IMR-90 (cell line): ENCODE measurements around the gene DERA. TPM values are rescaled to one million over a fixed set of nuclear protein-coding genes. Genes with fewer than 3 reads are reported as not detected.

Experiments
- ATAC-seq: fragments of 200-7000 bp; cut with Tn5 transposase; 2 replicates; pipeline ENCODE4 v1.9.1; 2020; ENCODE audit warnings: low read depth, mild to moderate bottlenecking, moderate library complexity
- BruUV-seq: library from RNA; stranded (reverse); fragments of 400-500 nt; replicated peaks from 2 replicates; lab custom pipeline; 2021; lab: Mats Ljungman, UMichigan
- CTCF ChIA-PET: fragments of 300-600 bp; formaldehyde crosslinking; extraction: SDS; loops from one replicate; lab custom pipeline; 2021; ENCODE audit warnings: antibody characterized with exemption; lab: Yijun Ruan, JAX
- POLR2A ChIA-PET: fragments of 300-600 bp; sonication (Branson Sonifier 250); formaldehyde crosslinking; loops from one replicate; lab custom pipeline; 2022; ENCODE audit warnings: antibody characterized with exemption; ENCODE audit not compliant: unreplicated experiment; lab: Charles Lee
- DNase-seq: peaks from one replicate; pipeline ENCODE4 v3.0.0; 2013
- H2AFZ ChIP-seq: replicated peaks from 2 replicates; pipeline ENCODE3; 2013; ENCODE audit warnings: low read length, mild to moderate bottlenecking; ENCODE audit not compliant: poor library complexity
- H2AK5ac ChIP-seq: 2 replicates; pipeline ENCODE4 v1.6.1; 2013; ENCODE audit warnings: low read depth, low read length, inconsistent platforms
- H2AK9ac ChIP-seq: replicated peaks from 2 replicates; pipeline ENCODE3; 2013; ENCODE audit warnings: mild to moderate bottlenecking, low read depth, low read length, moderate library complexity; ENCODE audit not compliant: poor library complexity
- H2BK120ac ChIP-seq: 2 replicates; pipeline ENCODE4 v1.6.1; 2013; ENCODE audit warnings: low read depth, low read length, inconsistent platforms
- H2BK15ac ChIP-seq: 3 replicates; pipeline ENCODE4 v1.6.1; 2013; ENCODE audit warnings: low read depth, low read length, inconsistent platforms
- H2BK20ac ChIP-seq: 2 replicates; pipeline ENCODE4 v1.6.1; 2013; ENCODE audit warnings: low read depth, mild to moderate bottlenecking, inconsistent platforms, low read length, moderate library complexity
- H2BK5ac ChIP-seq: 2 replicates; pipeline ENCODE4 v1.6.1; 2013; ENCODE audit warnings: mild to moderate bottlenecking, low read depth, low read length, inconsistent platforms; ENCODE audit not compliant: poor library complexity, severe bottlenecking
- H3K14ac ChIP-seq: replicated peaks from 2 replicates; pipeline ENCODE4 v1.6.1; 2013; ENCODE audit warnings: low read depth, low read length, inconsistent platforms
- H3K18ac ChIP-seq: 2 replicates; pipeline ENCODE4 v1.6.1; 2013; ENCODE audit warnings: low read depth, low read length, control low read depth
- H3K23ac ChIP-seq: 2 replicates; pipeline ENCODE4 v1.6.1; 2013; ENCODE audit warnings: low read depth, low read length, inconsistent platforms
- H3K27ac ChIP-seq: 2 replicates; pipeline ENCODE4 v1.5.1; 2013; ENCODE audit warnings: mild to moderate bottlenecking, control low read depth, low read length; ENCODE audit not compliant: insufficient read depth
- H3K27me3 ChIP-seq: 2 replicates; pipeline ENCODE4 v1.6.1; 2013; ENCODE audit warnings: low read length; ENCODE audit not compliant: control insufficient read depth, insufficient read depth
- H3K36me3 ChIP-seq: 2 replicates; pipeline ENCODE4 v1.6.1; 2013; ENCODE audit warnings: low read length, mixed read lengths; ENCODE audit not compliant: control insufficient read depth, insufficient read depth
- H3K4ac ChIP-seq: 2 replicates; pipeline ENCODE4 v1.6.1; 2013; ENCODE audit warnings: low read depth, low read length, inconsistent platforms
- H3K4me1 ChIP-seq: 2 replicates; pipeline ENCODE4 v1.6.1; 2013; ENCODE audit warnings: low read length, mixed read lengths; ENCODE audit not compliant: control insufficient read depth, insufficient read depth
- H3K4me2 ChIP-seq: 2 replicates; pipeline ENCODE4 v1.6.1; 2013; ENCODE audit warnings: low read depth, mild to moderate bottlenecking, control low read depth, low read length, moderate library complexity
- H3K4me3 ChIP-seq: 2 replicates; pipeline ENCODE4 v1.5.1; 2013; ENCODE audit warnings: low read depth, mild to moderate bottlenecking, control low read depth, low read length, moderate library complexity; ENCODE audit not compliant: insufficient read depth
- H3K56ac ChIP-seq: 2 replicates; pipeline ENCODE4 v1.6.1; 2013; ENCODE audit warnings: low read length, inconsistent platforms; ENCODE audit not compliant: insufficient read depth; ENCODE audit errors: extremely low read depth
- H3K79me1 ChIP-seq, 2 experiments: 2 replicates each; pipeline ENCODE4 v1.6.1; 2013; ENCODE audit warnings: low read length in 2 of 2, inconsistent platforms in 1 of 2, low read depth in 1 of 2
- H3K9ac ChIP-seq: 2 replicates; pipeline ENCODE4 v1.6.1; 2013; ENCODE audit warnings: low read depth, low read length, control low read depth
- H3K9me1 ChIP-seq: 2 replicates; pipeline ENCODE4 v1.6.1; 2013; ENCODE audit warnings: low read length, inconsistent platforms; ENCODE audit not compliant: insufficient read depth
- H3K9me3 ChIP-seq: 2 replicates; pipeline ENCODE4 v1.6.1; 2013; ENCODE audit warnings: low read length; ENCODE audit not compliant: control insufficient read depth, insufficient read depth
- H4K20me1 ChIP-seq: 2 replicates; pipeline ENCODE4 v1.6.1; 2013; ENCODE audit warnings: low read length, inconsistent platforms; ENCODE audit not compliant: insufficient read depth
- H4K5ac ChIP-seq: 2 replicates; pipeline ENCODE4 v1.6.1; 2013; ENCODE audit warnings: mild to moderate bottlenecking, low read depth, low read length, control low read depth
- H4K8ac ChIP-seq, 2 experiments: 2 replicates each; pipeline ENCODE4 v1.6.1; 2013; ENCODE audit warnings: low read depth in 2 of 2, low read length in 2 of 2, control low read depth in 1 of 2, inconsistent platforms in 1 of 2
- H4K91ac ChIP-seq: 2 replicates; pipeline ENCODE4 v1.6.1; 2013; ENCODE audit warnings: low read depth, low read length, inconsistent platforms; ENCODE audit not compliant: insufficient read depth
- BHLHE40 ChIP-seq: fragments of 150-350 bp; IDR thresholded peaks from 2 replicates; pipeline ENCODE4 v1.6.1; 2016; ENCODE audit warnings: mild to moderate bottlenecking, low read depth, low read length
- CEBPB ChIP-seq: IDR thresholded peaks from 2 replicates; pipeline ENCODE4 v1.6.1; 2012; ENCODE audit warnings: low read depth, low read length, improper control_type of control experiment
- CHD1 ChIP-seq: IDR thresholded peaks from 2 replicates; pipeline ENCODE4 v1.6.1; 2012; ENCODE audit warnings: low read depth, low read length, improper control_type of control experiment
- CTCF ChIP-seq: conservative IDR thresholded peaks from 2 replicates; pipeline ENCODE4 v1.5.1; 2012; ENCODE audit warnings: mild to moderate bottlenecking, low read depth, low read length, improper control_type of control experiment
- ELK1 ChIP-seq: fragments of 150-350 bp; IDR thresholded peaks from 2 replicates; pipeline ENCODE4 v1.6.1; 2016; ENCODE audit warnings: low read depth, mild to moderate bottlenecking, low read length, moderate library complexity, borderline replicate concordance
- MAFK ChIP-seq: IDR thresholded peaks from 2 replicates; pipeline ENCODE4 v1.6.1; 2012; ENCODE audit warnings: low read depth, low read length, improper control_type of control experiment
- MAZ ChIP-seq: IDR thresholded peaks from 2 replicates; pipeline ENCODE4 v1.6.1; 2012; ENCODE audit warnings: low read depth, mild to moderate bottlenecking, low read length, improper control_type of control experiment, moderate library complexity, borderline replicate concordance
- NFE2L2 ChIP-seq: fragments of 150-350 bp; IDR thresholded peaks from 2 replicates; pipeline ENCODE4 v1.6.1; 2016; ENCODE audit warnings: low read depth, mild to moderate bottlenecking, low read length
- RAD21 ChIP-seq: IDR thresholded peaks from 2 replicates; pipeline ENCODE4 v1.6.1; 2012; ENCODE audit warnings: low read length, improper control_type of control experiment
- RCOR1 ChIP-seq: IDR thresholded peaks from 2 replicates; pipeline ENCODE4 v1.6.1; 2012; ENCODE audit warnings: mild to moderate bottlenecking, low read length, improper control_type of control experiment; ENCODE audit not compliant: insufficient replicate concordance
- RFX5 ChIP-seq: IDR thresholded peaks from 2 replicates; pipeline ENCODE4 v1.8.0; 2012; ENCODE audit warnings: low read depth, mild to moderate bottlenecking, low read length, moderate library complexity
- SMC3 ChIP-seq: fragments of 150-350 bp; IDR thresholded peaks from 2 replicates; pipeline ENCODE4 v1.6.1; 2016; ENCODE audit warnings: low read depth, mild to moderate bottlenecking, antibody characterized with exemption, low read length, moderate library complexity
- WGBS, 2 experiments: methylation state at CpG; one replicate each; pipeline versions ENCODE4 v1.1.5 to v1.1.7; 2013; ENCODE audit warnings: missing lambda C conversion rate in 2 of 2; ENCODE audit not compliant: insufficient read length in 1 of 2; ENCODE audit errors: extremely low coverage in 2 of 2; 5-methylcytosine and 5-hydroxymethylcytosine counted together
- dilution Hi-C: fragments of 300-500 bp; cut with HindIII; formaldehyde crosslinking; loops from one replicate; pipeline ENCODE4 v1.14.3; 2018; ENCODE audit warnings: low sequenced_read_pairs; ENCODE audit not compliant: unreplicated experiment
- in situ Hi-C: fragments of 300-500 bp; cut with MboI; formaldehyde crosslinking; loops from 3 replicates; pipeline ENCODE4 v1.14.3; 2019; ENCODE audit warnings: low sequenced_read_pairs, inconsistent platforms, mixed read lengths
- intact Hi-C: fragments of 100-400 bp; cut with micrococcal nuclease; formaldehyde crosslinking; loops from 2 replicates; pipeline ENCODE4 v1.10.0; 2022
- polyA plus RNA-seq, 3 experiments: library from polyadenylated mRNA; depleted of rRNA; stranded (reverse); fragments of >200 nt; gene quantifications; 2 replicates each; pipeline ENCODE4 v1.2.3, GENCODE V29; 2012; ENCODE audit warnings: low replicate concordance in 1 of 3
- total RNA-seq: library from RNA; depleted of rRNA; stranded (reverse); fragments of >200 nt; gene quantifications from 2 replicates; pipeline ENCODE4 v1.2.3, GENCODE V29; 2012

Gene DERA
- total and polyA plus RNA-seq, 2 of the 4 experiments (the other 2 are of a cell fraction): 28.1 to 58.6 TPM

GRCh38 chr12:16030744-16031143 lies 119.6 kb downstream of the DERA start:
- Histone ChIP-seq H3K9me1 (no peaks in the 10 kb centered on the region), H3K56ac (no peak overlapping the region), H3K9ac (no peak overlapping the region), H2AK5ac (no peak overlapping the region), H3K9me3 (no peaks in the 10 kb centered on the region), H2BK120ac (no peak overlapping the region), H3K23ac (no peak overlapping the region), H3K14ac (no peak overlapping the region), H2AFZ (no peak overlapping the region), H3K4ac (no peak overlapping the region), H3K4me1 (no peaks in the 10 kb centered on the region), H2AK9ac (no peak overlapping the region), H3K4me3 (no peak overlapping the region), H3K79me1 (no peaks in the 10 kb centered on the region; a peak in 1 of 4 replicates), H2BK5ac (no peak overlapping the region), H4K91ac (no peak overlapping the region), H4K20me1 (no peaks in the 10 kb centered on the region), H4K8ac (no peak overlapping the region), H2BK20ac (no peak overlapping the region), H3K27ac (no peak overlapping the region), H3K4me2 (no peak overlapping the region), H2BK15ac (no peak overlapping the region), H3K18ac (no peak overlapping the region), H3K36me3 (no peaks in the 10 kb centered on the region; the same call in 1 of the 2 replicates), H4K5ac (no peak overlapping the region), H3K27me3 (no peaks in the 10 kb centered on the region)
- no TSS peak for BruUV-seq
- intact Hi-C loops: no loop called here
- TF ChIP-seq MAFK (no peak), RAD21 (no peak), CEBPB (no peak), RFX5 (no peak), BHLHE40 (no peak), ELK1 (no peak), CTCF (no peak), MAZ (no peak), SMC3 (no peak), NFE2L2 (no peak), RCOR1 (no peak), CHD1 (no peak)
- dilution Hi-C loops: no loop called here
- DNase-seq: peak; percentile 6
- 100% methylated on average over 1 of the region's 2 CpGs; no CpG with 5 or more reads in 1 of the 2 experiments for WGBS, 2 experiments
- ChIA-PET POLR2A (no interaction called here), CTCF (interaction anchor here (0.6 kb wide), 1 partner anchor 12 kb away, joined by 3 read pairs; no protein-coding TSS in a partner anchor)
- no peak; the same call in 1 of the 2 replicates for ATAC-seq
- in situ Hi-C loops: no loop called here
